ENCODE measurements around the gene HAUS1. TPM values are rescaled to one million over a fixed set of nuclear protein-coding genes. Genes with fewer than 3 reads are reported as not detected.

Gene HAUS1
- total and polyA plus RNA-seq, 2 donors (not counting 3 experiments of a cell fraction or from before 2014, with no cell fraction given) = 29.4 to 57.1 TPM

GRCh38 chr18:46133534-46133933 is 29.3 kb downstream of the HAUS1 start:
- FAIRE-seq (no peak), DNase-seq (ENCODE audit: low read depth, low spot score) (no peak)
- no peaks in the 10 kb centered on the region for H3K9me3 ChIP-seq (replicated peaks; ENCODE audit: control insufficient read depth, insufficient read depth, low read length)
- H3K27ac ChIP-seq (ENCODE audit: insufficient read depth, low read depth, low read length) = no peak overlapping the region
- no peaks in the 10 kb centered on the region for H3K27me3 ChIP-seq (ENCODE audit: control insufficient read depth in 2 of 2, insufficient read depth in 2 of 2, low read length in 2 of 2)
- H3K4me1 ChIP-seq (ENCODE audit: control insufficient read depth, extremely low read depth, insufficient read depth, low read length) = no peaks in the 10 kb centered on the region
- no peak overlapping the region for H3K4me2 ChIP-seq (ENCODE audit: insufficient read depth, low read length)
- H4K20me1 ChIP-seq (replicated peaks; ENCODE audit: control insufficient read depth, extremely low read depth, insufficient read depth, low read length) = no peaks in the 10 kb centered on the region
- no peak overlapping the region for H3K9ac ChIP-seq (replicated peaks; ENCODE audit: extremely low read depth, insufficient read depth, low read length)
- intact Hi-C loops (cut with micrococcal nuclease) (no loop called here), dilution Hi-C loops (cut with MboI; ENCODE audit: extremely low pct_ligation_motif_present, low sequenced_read_pairs) (no loop called here)
- POLR2A ChIA-PET = no interaction called here
- BruUV-seq (replicated peaks) = no TSS peak
- no peaks in the 10 kb centered on the region for H3K79me2 ChIP-seq (ENCODE audit: control insufficient read depth, insufficient read depth, low read length)
- no peaks in the 10 kb centered on the region for H3K9me1 ChIP-seq (replicated peaks; ENCODE audit: control insufficient read depth, extremely low read depth, insufficient read depth, low read length)
- CTCF ChIA-PET = interaction anchor here (2.0 kb wide), 1 partner anchor 40 kb away, joined by 4 read pairs; a partner anchor contains a TSS
- peaks cover 3 to 7% of the 10 kb centered on the region in 2 experiments for H3K36me3 ChIP-seq (ENCODE audit: control insufficient read depth in 2 of 2, extremely low read depth in 1 of 2, insufficient read depth in 2 of 2, low read length in 2 of 2)
- TF ChIP-seq POLR2A (IDR thresholded peaks at IDR 0.05; ENCODE audit: low read depth, low read length) (no peak), JUN (IDR thresholded peaks at IDR 0.05; ENCODE audit: borderline replicate concordance, insufficient read depth, insufficient read length, low read depth) (no peak)
- H3K4me3 ChIP-seq (replicated peaks in 1 of 3; ENCODE audit: insufficient read depth in 1 of 3, low read depth in 1 of 3, low read length in 3 of 3) = no peak overlapping the region
- H2AFZ ChIP-seq (ENCODE audit: low read depth, low read length) = no peak overlapping the region

GRCh38 chr18:46134920-46135675 is 30.9 kb downstream of the HAUS1 start:
- no peaks in the 10 kb centered on the region for H3K4me1 ChIP-seq (ENCODE audit: control insufficient read depth, extremely low read depth, insufficient read depth, low read length)
- H3K9ac ChIP-seq (replicated peaks; ENCODE audit: extremely low read depth, insufficient read depth, low read length) = no peak overlapping the region
- no peak overlapping the region for H3K4me3 ChIP-seq (replicated peaks in 1 of 3; ENCODE audit: insufficient read depth in 1 of 3, low read depth in 1 of 3, low read length in 3 of 3)
- FAIRE-seq (no peak), DNase-seq (ENCODE audit: low read depth, low spot score) (no peak)
- H3K27ac ChIP-seq (ENCODE audit: insufficient read depth, low read depth, low read length) = no peak overlapping the region
- no peaks in the 10 kb centered on the region for H3K9me3 ChIP-seq (replicated peaks; ENCODE audit: control insufficient read depth, insufficient read depth, low read length)
- no TSS peak for BruUV-seq (replicated peaks)
- H4K20me1 ChIP-seq (replicated peaks; ENCODE audit: control insufficient read depth, extremely low read depth, insufficient read depth, low read length) = no peaks in the 10 kb centered on the region
- H3K36me3 ChIP-seq (ENCODE audit: control insufficient read depth in 2 of 2, extremely low read depth in 1 of 2, insufficient read depth in 2 of 2, low read length in 2 of 2) = peaks cover 0 to 3% of the 10 kb centered on the region in 2 experiments
- H3K9me1 ChIP-seq (replicated peaks; ENCODE audit: control insufficient read depth, extremely low read depth, insufficient read depth, low read length) = no peaks in the 10 kb centered on the region
- TF ChIP-seq POLR2AphosphoS5 (IDR thresholded peaks at IDR 0.05; ENCODE audit: insufficient read depth, low read depth, low read length) = no peak
- no peak for TF ChIP-seq MAX (IDR thresholded peaks at IDR 0.05; ENCODE audit: insufficient read depth, insufficient read length)
- TF ChIP-seq JUN (IDR thresholded peaks at IDR 0.05; ENCODE audit: borderline replicate concordance, insufficient read depth, insufficient read length, low read depth) = no peak
- no peak for TF ChIP-seq FOS (IDR thresholded peaks at IDR 0.05; ENCODE audit: borderline replicate concordance, insufficient read depth, low read length)
- TF ChIP-seq CTCF (IDR thresholded peaks at IDR 0.05; ENCODE audit: extremely low read depth in 1 of 2, insufficient read depth in 1 of 2, low read depth in 1 of 2, low read length in 2 of 2) = no peak
- TF ChIP-seq MYC (IDR thresholded peaks at IDR 0.05; ENCODE audit: low read depth, low read length) = no peak
- no peak for TF ChIP-seq EZH2 (IDR thresholded peaks at IDR 0.05; ENCODE audit: borderline replicate concordance, low read depth, low read length, severe bottlenecking)
- no peak for TF ChIP-seq GATA2 (IDR thresholded peaks at IDR 0.05; ENCODE audit: insufficient read depth, insufficient read length, low read depth, low read length)
- no peak for TF ChIP-seq POLR2A (IDR thresholded peaks at IDR 0.05; ENCODE audit: low read depth, low read length)
- ChIA-PET CTCF (interaction anchor here (2.0 kb wide), 1 partner anchor 38 kb away, joined by 4 read pairs; a partner anchor contains a TSS), POLR2A (no interaction called here)
- intact Hi-C loops (cut with micrococcal nuclease) (no loop called here), dilution Hi-C loops (cut with MboI; ENCODE audit: extremely low pct_ligation_motif_present, low sequenced_read_pairs) (no loop called here)
- H3K79me2 ChIP-seq (ENCODE audit: control insufficient read depth, insufficient read depth, low read length) = no peaks in the 10 kb centered on the region
- H2AFZ ChIP-seq (ENCODE audit: low read depth, low read length) = no peak overlapping the region
- H3K4me2 ChIP-seq (ENCODE audit: insufficient read depth, low read length) = no peak overlapping the region
- no peaks in the 10 kb centered on the region for H3K27me3 ChIP-seq (ENCODE audit: control insufficient read depth in 2 of 2, insufficient read depth in 2 of 2, low read length in 2 of 2)

Measured in endothelial cell of umbilical vein (primary cell).